GM13976 (cell line): ENCODE measurements around the gene TTF1.
"Not testable (repeated sequence)": the region's sequence is repeated elsewhere in the genome, so short reads cannot be mapped to it uniquely, and the experiment has no call there.

Source experiments
- DNase-seq: peaks from one replicate; pipeline ENCODE4 v3.0.0; 2012; ENCODE audit warnings: low spot score
- in situ Hi-C: fragments of 300-500 bp; cut with MboI; formaldehyde crosslinking; loops from one replicate; pipeline ENCODE4 v1.12.0; 2022; ENCODE audit warnings: low sequenced_read_pairs, mixed read lengths, inconsistent platforms; ENCODE audit not compliant: unreplicated experiment
- TF ChIP-seq, protein P1 (sequence below): IDR thresholded peaks from 2 replicates; pipeline ENCODE4 v1.5.1; 2012; ENCODE audit warnings: borderline replicate concordance, mild to moderate bottlenecking; ENCODE audit not compliant: insufficient read depth; ENCODE audit errors: extremely low read depth, missing control alignments, control extremely low read depth

Gene TTF1

DNA sequence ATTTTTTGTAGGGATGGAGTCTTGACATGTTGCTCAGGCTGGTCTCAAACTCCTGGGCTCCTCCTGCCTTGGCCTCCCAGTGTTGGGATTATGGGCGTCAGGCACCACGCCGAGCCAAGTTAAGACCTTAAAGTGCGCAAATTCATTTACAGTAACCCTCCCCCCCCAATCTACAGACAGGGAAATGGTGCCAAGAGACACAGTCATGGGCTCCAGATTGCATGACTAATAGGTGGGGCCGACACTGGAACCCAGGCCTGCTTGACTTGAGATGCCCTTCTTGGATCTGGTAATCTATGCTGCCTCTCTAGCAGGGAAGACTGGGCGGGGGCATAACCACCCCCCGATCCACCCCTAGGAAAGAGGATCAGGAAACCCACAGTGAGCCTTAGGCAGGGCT lies 19.5 kb downstream of the TTF1 start:
- TF ChIP-seq, protein P1, sequence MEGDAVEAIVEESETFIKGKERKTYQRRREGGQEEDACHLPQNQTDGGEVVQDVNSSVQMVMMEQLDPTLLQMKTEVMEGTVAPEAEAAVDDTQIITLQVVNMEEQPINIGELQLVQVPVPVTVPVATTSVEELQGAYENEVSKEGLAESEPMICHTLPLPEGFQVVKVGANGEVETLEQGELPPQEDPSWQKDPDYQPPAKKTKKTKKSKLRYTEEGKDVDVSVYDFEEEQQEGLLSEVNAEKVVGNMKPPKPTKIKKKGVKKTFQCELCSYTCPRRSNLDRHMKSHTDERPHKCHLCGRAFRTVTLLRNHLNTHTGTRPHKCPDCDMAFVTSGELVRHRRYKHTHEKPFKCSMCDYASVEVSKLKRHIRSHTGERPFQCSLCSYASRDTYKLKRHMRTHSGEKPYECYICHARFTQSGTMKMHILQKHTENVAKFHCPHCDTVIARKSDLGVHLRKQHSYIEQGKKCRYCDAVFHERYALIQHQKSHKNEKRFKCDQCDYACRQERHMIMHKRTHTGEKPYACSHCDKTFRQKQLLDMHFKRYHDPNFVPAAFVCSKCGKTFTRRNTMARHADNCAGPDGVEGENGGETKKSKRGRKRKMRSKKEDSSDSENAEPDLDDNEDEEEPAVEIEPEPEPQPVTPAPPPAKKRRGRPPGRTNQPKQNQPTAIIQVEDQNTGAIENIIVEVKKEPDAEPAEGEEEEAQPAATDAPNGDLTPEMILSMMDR, result no peak
- in situ Hi-C loops, result no loop called here

DNA sequence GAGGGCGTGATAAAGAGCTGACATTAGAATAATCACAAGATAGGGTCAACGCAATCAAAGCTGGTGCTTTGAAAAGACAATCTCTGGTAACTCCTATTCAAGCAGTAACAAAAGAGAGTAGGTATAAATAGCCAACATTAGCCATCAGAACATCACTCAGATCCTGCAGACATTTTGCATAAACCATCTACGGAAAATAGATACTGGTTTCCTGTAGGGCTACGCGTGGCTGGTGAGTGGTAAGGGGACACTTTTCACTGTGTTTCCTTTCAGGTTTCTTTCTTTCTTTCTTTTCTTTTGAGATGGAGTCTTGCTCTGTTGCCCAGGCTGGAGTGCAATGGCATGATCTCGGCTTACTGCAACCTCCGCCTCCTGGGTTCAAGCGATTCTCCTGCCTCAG lies 22.3 kb downstream of the TTF1 start:
- in situ Hi-C loops, result no loop called here
- TF ChIP-seq, protein P1, result no peak
- peak; percentile 72 for DNase-seq

More for the DNA sequence above, 19.5 kb downstream of the TTF1 start:
- no peak for DNase-seq

DNA sequence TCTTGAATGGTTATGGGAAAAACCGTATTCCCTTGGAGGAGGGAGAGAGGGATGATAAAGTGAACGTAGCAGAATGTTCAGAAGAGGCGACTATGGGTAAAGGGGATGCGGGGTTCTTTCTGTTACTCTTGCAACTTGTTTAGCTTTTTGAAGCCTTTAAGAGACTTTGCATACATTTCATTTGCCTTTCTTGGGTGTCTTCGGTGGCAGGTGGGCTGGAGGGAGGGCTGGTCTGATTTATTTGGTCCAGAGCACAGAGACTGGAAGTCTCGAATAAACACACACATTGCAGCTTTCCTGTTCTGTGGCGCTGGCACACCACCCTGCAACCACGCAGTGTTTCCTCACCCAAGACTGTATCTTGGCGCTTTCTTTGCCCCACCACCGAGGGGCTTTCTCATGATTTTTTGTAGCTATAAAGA lies 23.2 kb downstream of the TTF1 start:
- TF ChIP-seq, protein P1, result peak; percentile 28
- DNase-seq, result no peak
- in situ Hi-C loops, result no loop called here

DNA sequence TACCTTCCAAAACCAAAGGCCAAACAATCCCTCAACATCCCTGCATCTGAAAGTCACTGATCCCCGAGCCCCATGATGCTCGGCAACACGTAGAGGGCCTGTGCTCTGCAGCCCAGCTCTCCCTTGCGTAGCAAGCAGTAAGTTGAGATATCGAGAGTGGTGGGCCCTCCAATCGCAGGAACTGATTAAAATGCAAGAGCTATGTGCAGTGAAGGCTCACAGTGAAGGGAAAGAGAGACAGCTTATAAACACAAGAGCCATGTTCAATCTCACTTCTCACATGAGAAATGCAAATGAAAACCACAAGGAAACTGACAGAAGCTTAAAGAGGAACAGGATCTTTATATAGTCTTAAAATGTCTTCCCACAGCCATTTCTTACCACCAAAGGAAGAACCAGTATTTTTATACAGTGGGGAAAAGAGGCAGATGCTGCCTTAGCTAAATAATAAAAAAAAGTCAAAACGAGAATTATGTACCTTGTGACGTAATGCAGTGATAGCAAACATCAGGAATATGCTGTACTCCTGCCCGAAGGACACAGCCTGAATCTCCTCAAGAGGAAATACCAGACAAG lies 24.6 kb downstream of the TTF1 start:
- TF ChIP-seq, protein P1, result no peak
- in situ Hi-C loops, result no loop called here
- peak; percentile 70 for DNase-seq

DNA sequence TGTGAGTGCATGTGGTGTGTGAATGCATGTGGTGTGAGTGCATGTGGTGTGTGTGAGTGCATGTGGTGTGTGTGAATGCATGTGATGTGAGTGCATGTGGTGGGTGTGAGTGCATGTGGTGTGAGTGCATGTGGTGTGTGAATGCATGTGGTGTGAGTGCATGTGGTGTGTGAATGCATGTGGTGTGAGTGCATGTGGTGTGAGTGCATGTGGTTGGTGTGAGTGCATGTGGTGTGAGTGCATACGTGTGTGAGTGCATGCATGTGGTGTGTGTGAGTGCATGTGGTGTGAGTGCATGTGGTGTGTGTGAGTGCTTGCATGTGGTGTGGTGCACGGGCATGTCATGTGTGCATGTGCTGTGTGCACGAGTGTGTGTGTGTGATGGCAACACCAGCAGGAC lies 28.2 kb downstream of the TTF1 start:
- DNase-seq, in situ Hi-C loops: not testable (repeated sequence)

DNA sequence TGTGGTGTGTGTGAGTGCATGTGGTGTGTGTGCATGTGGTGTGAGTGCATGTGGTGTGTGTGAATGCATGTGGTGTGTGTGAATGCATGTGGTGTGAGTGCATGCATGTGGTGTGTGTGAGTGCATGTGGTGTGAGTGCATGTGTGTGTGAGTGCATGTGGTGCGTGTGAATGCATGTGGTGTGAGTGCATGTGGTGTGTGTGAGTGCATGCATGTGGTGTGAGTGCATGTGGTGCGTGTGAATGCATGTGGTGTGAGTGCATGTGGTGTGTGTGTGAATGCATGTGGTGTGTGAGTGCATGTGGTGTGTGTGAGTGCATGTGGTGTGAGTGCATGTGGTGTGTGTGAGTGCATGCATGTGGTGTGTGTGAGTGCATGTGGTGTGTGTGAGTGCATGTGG lies 28.9 kb downstream of the TTF1 start:
- in situ Hi-C loops, result not testable (repeated sequence)

DNA sequence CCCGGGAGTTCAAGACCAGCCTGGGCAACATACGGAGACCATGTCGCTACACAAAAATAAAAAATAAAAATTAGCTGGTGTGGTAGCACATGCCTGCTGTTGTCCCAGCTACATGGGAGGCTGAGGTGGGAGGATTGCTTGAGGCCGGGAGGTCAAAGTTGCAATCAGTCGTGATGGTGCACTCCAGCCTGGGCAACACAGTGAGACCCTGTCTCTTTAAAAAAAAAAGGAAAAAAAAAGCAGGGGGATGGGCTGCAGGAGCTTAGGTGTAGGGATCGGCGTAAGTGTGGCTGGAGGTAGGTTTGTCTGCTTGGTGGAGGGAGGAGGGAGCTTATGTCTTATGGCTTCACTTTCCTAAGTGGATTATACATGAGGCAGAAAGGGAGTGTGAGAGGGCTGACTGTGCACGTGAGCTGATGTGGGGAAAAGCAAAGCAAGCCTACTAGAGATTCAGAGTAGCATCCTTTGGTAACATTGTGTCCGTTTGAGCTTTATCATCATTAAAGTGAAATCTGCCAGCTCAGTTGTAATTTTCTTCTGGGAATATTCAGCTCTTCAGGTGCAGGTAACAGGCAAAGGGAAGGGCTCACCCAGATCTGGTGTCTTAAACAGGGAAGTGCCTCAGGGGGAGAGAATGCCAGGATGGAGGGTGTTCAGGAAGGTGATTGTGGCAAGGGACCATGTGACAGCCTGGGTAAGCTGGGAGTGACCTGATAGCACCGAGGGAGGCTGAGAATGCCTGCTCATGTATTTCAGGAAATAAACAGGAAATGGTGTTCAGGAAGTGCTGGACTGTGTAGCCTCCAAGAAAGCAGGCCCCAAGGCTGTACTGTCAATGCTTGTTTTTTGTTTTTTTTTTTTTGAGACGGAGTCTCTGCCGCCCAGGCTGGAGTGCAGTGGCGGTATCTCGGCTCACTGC lies 34.2 kb downstream of the TTF1 start:
- TF ChIP-seq, protein P1, result no peak
- in situ Hi-C loops, result no loop called here
- DNase-seq, result no peak

More for the DNA sequence above, 28.9 kb downstream of the TTF1 start:
- not testable (repeated sequence) for DNase-seq

DNA sequence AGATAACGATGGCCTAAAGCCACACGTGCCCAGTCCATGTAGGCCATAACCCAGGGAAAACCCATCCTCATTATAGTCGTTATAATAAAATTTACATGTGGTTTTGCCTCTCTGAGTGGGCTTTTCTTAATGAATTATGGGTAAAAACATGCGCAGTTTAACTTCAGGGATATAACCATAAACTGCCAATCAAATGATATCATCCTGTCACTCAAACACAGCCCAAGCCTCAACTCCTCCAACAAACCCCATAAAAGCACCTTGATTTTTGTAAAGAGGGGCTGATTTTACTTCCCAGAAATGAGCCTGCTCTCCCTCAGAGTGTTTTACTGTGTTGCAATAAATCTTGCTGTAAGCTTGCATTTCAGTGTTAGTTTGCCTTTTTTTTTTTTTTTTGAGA lies 36.0 kb downstream of the TTF1 start:
- no peak for DNase-seq
- in situ Hi-C loops, result no loop called here
- TF ChIP-seq, protein P1, result no peak
